Transverse colon (tissue), 4 donors: ENCODE measurements around the gene MAP3K8. TPM values are rescaled to one million over a fixed set of nuclear protein-coding genes. Genes with fewer than 3 reads are reported as not detected.
"Not testable (repeated sequence)": the region's sequence is repeated elsewhere in the genome, so short reads cannot be mapped to it uniquely, and the experiment has no call there.

Experiments used
- DNase-seq: peaks from one replicate; pipeline ENCODE4 v3.0.0-alpha.2; 2019
- H3K27ac ChIP-seq, 4 donors: fragments of 200-600 bp; sonication (generic); 2 replicates each; pipeline ENCODE4 v1.5.1; 2016 to 2018; ENCODE audit warnings: inconsistent platforms in 4 of 4
- H3K27me3 ChIP-seq: fragments of 200-600 bp; sonication (generic); 2 replicates; pipeline ENCODE4 v1.5.1; 2017; ENCODE audit warnings: inconsistent platforms
- H3K36me3 ChIP-seq, 4 donors: fragments of 200-600 bp; sonication (generic); 2 replicates each; pipeline ENCODE4 v1.5.1; 2017 to 2019; ENCODE audit warnings: inconsistent platforms in 4 of 4
- H3K4me1 ChIP-seq, 4 donors: fragments of 200-600 bp; sonication (generic); 2 replicates each; pipeline ENCODE4 v1.5.1; 2017 to 2020; ENCODE audit warnings: inconsistent platforms in 4 of 4
- H3K4me3 ChIP-seq, 4 donors: fragments of 200-600 bp; sonication (generic); 1 replicate in 1 of 4; 2 replicates in 3 of 4; pipeline versions ENCODE4 v1.5.1 to v1.6.1; 2017 to 2019; ENCODE audit warnings: inconsistent platforms in 4 of 4
- H3K9me3 ChIP-seq, 2 donors: fragments of 200-600 bp; sonication (generic); 2 replicates each; pipeline ENCODE4 v1.5.1; 2017 to 2019; ENCODE audit warnings: inconsistent platforms in 2 of 2
- CTCF ChIP-seq, 5 experiments: fragments of 200-600 bp in 3 of 5; fragments of 450-650 bp in 2 of 5; sonication (generic) in 3 of 5; IDR thresholded peaks; 1 replicate in 2 of 5; 2 replicates in 3 of 5; pipeline ENCODE4 v1.5.1; 2016 to 2017; ENCODE audit warnings: antibody characterized with exemption in 5 of 5, inconsistent platforms in 3 of 5, mild to moderate bottlenecking in 2 of 5, moderate library complexity in 1 of 5
- EP300 ChIP-seq: sonication (generic); formaldehyde crosslinking; IDR thresholded peaks from one replicate; pipeline ENCODE4 v1.6.1; 2017; ENCODE audit warnings: antibody characterized with exemption, low read depth
- POLR2A ChIP-seq: fragments of 450-650 bp; IDR thresholded peaks from one replicate; pipeline ENCODE4 v1.6.1; 2016; ENCODE audit warnings: antibody characterized with exemption, mild to moderate bottlenecking, moderate library complexity
- POLR2AphosphoS5 ChIP-seq, 3 donors: sonication (generic); formaldehyde crosslinking; IDR thresholded peaks; one replicate each; pipeline ENCODE4 v1.6.1; 2016; ENCODE audit warnings: antibody characterized with exemption in 3 of 3
- WGBS, 2 donors: methylation state at CpG; one replicate each; pipeline ENCODE4 v1.1.5; 2018; ENCODE audit warnings: low coverage in 1 of 2; 5-methylcytosine and 5-hydroxymethylcytosine counted together
- in situ Hi-C, 4 donors: fragments of 200-750 bp; cut with MboI; loops; one replicate each; pipeline versions ENCODE4 v1.15.0 to v1.15.1; 2017; ENCODE audit warnings: low sequenced_read_pairs in 3 of 4, low pct_ligation_motif_present in 1 of 4, low pct_unique_long_range_greater_than_20kb in 1 of 4
- intact Hi-C: fragments of 100-400 bp; cut with DNase I; formaldehyde crosslinking; loops from one replicate; pipeline ENCODE4 v1.15.1; 2023; ENCODE audit warnings: low total_unique reads
- total RNA-seq, 4 donors: library from RNA; depleted of rRNA; stranded (reverse); fragments of >200 nt; gene quantifications; one replicate each; pipeline ENCODE4 v1.1.0, GENCODE V29; 2016

MAP3K8 gene
- total RNA-seq, 4 donors from 2014 or later: 2.2 to 26.7 (median 11.8) TPM

- no peak for TF ChIP-seq POLR2AphosphoS5 (IDR thresholded peaks at IDR 0.05)
- no peak for TF ChIP-seq EP300
- no peak for TF ChIP-seq POLR2A
- no peak for TF ChIP-seq CTCF (IDR thresholded peaks at IDR 0.05)
- Histone ChIP-seq H3K27ac (no peak overlapping the region), H3K4me1 (peaks cover 0 to 35% (median 19%) of the 10 kb centered on the region in 4 donors), H3K4me3 (no peak overlapping the region), H3K9me3 (no peaks in the 10 kb centered on the region), H3K36me3 (no peaks in the 10 kb centered on the region), H3K27me3 (no peaks in the 10 kb centered on the region)
- in situ Hi-C loops: no loop called here
- WGBS, 2 donors: 75 to 79% methylated on average over 1 of the region's 1 CpG
- intact Hi-C loops: no loop called here
- DNase-seq: no peak
These were observed 13.2 kb upstream of the MAP3K8 start for GRCh38 chr10:30420766-30421165.

GRCh38 chr10:30422151-30422695, 11.8 kb upstream of the MAP3K8 start:
- in situ Hi-C loops (no loop called here), intact Hi-C loops (no loop called here)
- no peak for TF ChIP-seq CTCF (IDR thresholded peaks at IDR 0.05)
- TF ChIP-seq POLR2AphosphoS5 (IDR thresholded peaks at IDR 0.05): no peak
- no peak for TF ChIP-seq EP300
- TF ChIP-seq POLR2A: no peak
- DNase-seq: no peak
- peak overlapping the region in 3 of 4 donors; percentile 19 to 48 (median 37) for H3K27ac ChIP-seq
- 81 to 88% methylated on average over 7 of the region's 7 CpGs for WGBS, 2 donors
- no peak overlapping the region for H3K4me3 ChIP-seq
- no peaks in the 10 kb centered on the region for H3K36me3 ChIP-seq
- H3K9me3 ChIP-seq: no peaks in the 10 kb centered on the region
- H3K27me3 ChIP-seq: no peaks in the 10 kb centered on the region
- peaks cover 0 to 38% (median 19%) of the 10 kb centered on the region in 4 donors for H3K4me1 ChIP-seq

- no peak overlapping the region for H3K4me3 ChIP-seq
- H3K36me3 ChIP-seq: no peaks in the 10 kb centered on the region
- in situ Hi-C loops (no loop called here), intact Hi-C loops (no loop called here)
- H3K9me3 ChIP-seq: no peaks in the 10 kb centered on the region
- peaks cover 4 to 47% (median 26%) of the 10 kb centered on the region in 4 donors for H3K4me1 ChIP-seq
- DNase-seq: peak; percentile 52
- TF ChIP-seq POLR2A (no peak), CTCF (IDR thresholded peaks at IDR 0.05) (no peak), EP300 (no peak), POLR2AphosphoS5 (IDR thresholded peaks at IDR 0.05) (no peak)
- H3K27ac ChIP-seq: peak overlapping the region; percentile 14 to 48 (median 28)
- WGBS, 2 donors: 37 to 60% methylated on average over 1 to 8 of the region's 8 CpGs
- H3K27me3 ChIP-seq: no peaks in the 10 kb centered on the region
These were observed 10.9 kb upstream of the MAP3K8 start for GRCh38 chr10:30422981-30423654.

DNA sequence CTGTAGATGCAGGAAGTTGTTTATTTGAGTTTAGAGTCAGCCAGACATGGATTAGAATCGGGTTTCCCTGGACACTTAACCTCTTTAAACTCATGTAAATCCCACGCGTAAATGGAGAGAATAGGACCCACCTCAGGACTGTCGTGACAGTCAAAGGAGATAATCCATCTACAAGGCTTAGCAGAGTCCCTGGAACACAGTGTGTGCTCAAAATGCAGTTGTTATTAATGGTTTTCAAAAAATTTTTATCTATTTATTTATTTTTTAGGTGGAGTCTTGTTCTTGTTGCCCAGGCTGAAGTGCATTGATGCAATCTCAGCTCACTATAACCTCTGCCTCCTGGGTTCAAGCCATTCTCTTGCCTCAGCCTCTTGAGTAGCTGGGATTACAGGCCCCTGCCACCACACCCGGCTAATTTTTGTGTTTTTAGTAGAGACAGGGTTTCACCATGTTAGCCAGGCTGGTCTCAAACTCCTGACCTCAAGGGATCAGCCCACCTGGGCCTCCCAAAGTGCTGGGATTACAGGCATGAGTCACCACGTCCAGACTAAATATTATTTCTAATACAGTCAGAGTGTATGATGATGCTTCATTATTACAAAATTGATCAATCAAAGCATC, 10.2 kb upstream of the MAP3K8 start:
- peaks cover 4 to 44% (median 24%) of the 10 kb centered on the region in 4 donors for H3K4me1 ChIP-seq
- DNase-seq, in situ Hi-C loops, H3K9me3 ChIP-seq, H3K4me3 ChIP-seq, H3K27me3 ChIP-seq, intact Hi-C loops, H3K36me3 ChIP-seq: not testable (repeated sequence)
- TF ChIP-seq POLR2AphosphoS5 (IDR thresholded peaks at IDR 0.05): peak in 1 of 3 donors; percentile 30
- WGBS, 2 donors: 46 to 63% methylated on average over 4 to 6 of the region's 6 CpGs
- H3K27ac ChIP-seq: peak overlapping the region; percentile 14 to 48 (median 28)
